ENCODE measurements around the gene TRAP1. TPM values are rescaled to one million over a fixed set of nuclear protein-coding genes. Genes with fewer than 3 reads are reported as not detected.
"Not testable (repeated sequence)": the region's sequence is repeated elsewhere in the genome, so short reads cannot be mapped to it uniquely, and the experiment has no call there.

The TRAP1 gene
- total RNA-seq, 1 experiment from 2014 or later: 416 TPM

DNA sequence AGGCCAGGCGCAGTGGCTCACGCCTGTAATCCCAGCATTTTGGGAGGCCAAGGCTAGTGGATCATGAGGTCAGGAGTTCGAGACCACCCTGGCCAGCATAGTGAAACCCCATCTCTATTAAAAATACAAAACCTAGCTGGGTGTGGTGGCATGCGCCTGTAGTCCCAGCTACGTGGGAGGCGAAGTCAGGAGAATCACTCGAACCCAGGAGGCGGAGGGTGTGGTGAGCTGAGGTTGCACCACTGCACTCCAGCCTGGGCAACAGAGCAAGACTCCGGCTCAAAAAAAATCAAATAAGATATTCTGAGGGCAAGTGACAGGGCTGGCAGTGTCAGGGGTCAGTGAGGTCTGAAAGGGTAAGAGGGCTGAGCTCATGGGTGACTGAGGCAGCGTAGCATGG lies 2.9 kb downstream of the TRAP1 start:
- CTCF ChIA-PET: not testable (repeated sequence)

DNA sequence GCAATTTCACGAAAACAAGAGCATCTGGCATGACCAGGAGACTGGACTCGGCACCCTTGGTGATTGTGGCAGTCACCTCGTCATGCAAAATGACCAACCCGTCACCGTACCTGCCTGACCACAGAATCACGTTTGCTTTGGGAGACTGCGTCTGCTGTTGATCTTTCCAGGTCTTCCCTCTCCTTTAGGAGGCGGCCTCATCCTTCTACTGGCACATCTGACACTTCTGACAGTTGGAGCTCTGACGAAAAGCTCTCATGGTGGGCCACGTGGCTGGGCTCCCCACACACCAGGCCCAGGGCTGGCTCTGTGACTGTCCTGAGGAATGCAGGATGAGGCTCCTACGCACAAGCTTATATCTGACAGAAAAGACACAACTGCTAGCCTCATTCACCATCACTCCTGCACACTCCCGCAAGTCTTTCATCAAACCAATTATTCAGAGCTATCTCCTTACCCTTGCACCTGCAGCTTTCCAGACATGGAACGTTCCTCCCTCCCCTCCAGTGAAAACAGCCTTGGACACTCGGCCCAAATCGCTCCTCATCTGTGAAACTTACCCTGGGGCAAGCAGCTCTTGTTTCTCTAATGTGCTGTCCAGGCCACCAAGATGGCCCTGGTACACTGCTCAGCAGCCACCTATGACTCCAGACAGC lies 3.6 kb downstream of the TRAP1 start:
- Histone ChIP-seq H3K27me3 (ENCODE audit: insufficient read depth, low read length) (no peaks in the 10 kb centered on the region), H3K27ac (ENCODE audit: low read depth, low read length) (no peak overlapping the region), H3K36me3 (ENCODE audit: control insufficient read depth in 1 of 2, insufficient read depth in 2 of 2, low read length in 2 of 2) (peaks cover 3 to 18% of the 10 kb centered on the region in 2 experiments; a peak in 1 of 4 replicates), H3K9me2 (ENCODE audit: insufficient read depth) (no peaks in the 10 kb centered on the region), H3K9me3 (ENCODE audit: control insufficient read depth in 1 of 2, insufficient read depth in 1 of 2, low read depth in 1 of 2, low read length in 2 of 2) (no peaks in the 10 kb centered on the region), H3K79me2 (ENCODE audit: insufficient read depth, low read length) (peaks cover 87% of the 10 kb centered on the region), H3K4me1 (ENCODE audit: control insufficient read depth in 1 of 2, insufficient read depth in 2 of 2, low read length in 2 of 2) (peaks cover 7 to 19% of the 10 kb centered on the region in 2 experiments), H3K4me2 (ENCODE audit: low read length) (no peak overlapping the region), H4K20me1 (ENCODE audit: insufficient read depth) (peaks cover 13% of the 10 kb centered on the region; the same call in 1 of the 2 replicates), H2AFZ (ENCODE audit: low read depth, low read length, poor library complexity, severe bottlenecking) (no peak overlapping the region), H3K4me3 (replicated peaks in 1 of 2; ENCODE audit: low read depth in 1 of 2, low read length in 2 of 2) (no peak overlapping the region), H3K9ac (ENCODE audit: low read length) (no peak overlapping the region)
- ChIA-PET POLR2A (no interaction called here), CTCF (no interaction called here), RAD21 (ENCODE audit: low non-redundant PET in 1 of 2, low total read pairs in 2 of 2, uncharacterized antibody in 2 of 2, unreplicated experiment in 2 of 2) (no interaction called here)
- no peak for TF ChIP-seq ZFX (IDR thresholded peaks at IDR 0.05)
- intact Hi-C loops (cut with micrococcal nuclease): no loop called here
- no TSS peak for BruUV-seq (replicated peaks)
- ATAC-seq (no peak), DNase-seq (ENCODE audit: low read depth, low spot score) (no peak)

More for the DNA sequence above, 2.9 kb downstream of the TRAP1 start:
- BruUV-seq (replicated peaks); H3K9me3 ChIP-seq (ENCODE audit: control insufficient read depth in 1 of 2, insufficient read depth in 1 of 2, low read depth in 1 of 2, low read length in 2 of 2); RAD21 ChIA-PET (ENCODE audit: low non-redundant PET in 1 of 2, low total read pairs in 2 of 2, uncharacterized antibody in 2 of 2, unreplicated experiment in 2 of 2); intact Hi-C loops (cut with micrococcal nuclease); H3K4me3 ChIP-seq (replicated peaks in 1 of 2; ENCODE audit: low read depth in 1 of 2, low read length in 2 of 2); POLR2A ChIA-PET; DNase-seq (ENCODE audit: low read depth, low spot score); H3K9me2 ChIP-seq (ENCODE audit: insufficient read depth); H3K27me3 ChIP-seq (ENCODE audit: insufficient read depth, low read length); ATAC-seq; H3K9ac ChIP-seq (ENCODE audit: low read length); H3K4me2 ChIP-seq (ENCODE audit: low read length); H2AFZ ChIP-seq (ENCODE audit: low read depth, low read length, poor library complexity, severe bottlenecking); H3K27ac ChIP-seq (ENCODE audit: low read depth, low read length): not testable (repeated sequence)
- peaks cover 80% of the 10 kb centered on the region for H3K79me2 ChIP-seq (ENCODE audit: insufficient read depth, low read length)
- H3K36me3 ChIP-seq (ENCODE audit: control insufficient read depth in 1 of 2, insufficient read depth in 2 of 2, low read length in 2 of 2): peaks cover 3 to 18% of the 10 kb centered on the region in 2 experiments; a peak in 1 of 4 replicates
- peaks cover 13% of the 10 kb centered on the region; the same call in 1 of the 2 replicates for H4K20me1 ChIP-seq (ENCODE audit: insufficient read depth)
- peaks cover 7 to 19% of the 10 kb centered on the region in 2 experiments for H3K4me1 ChIP-seq (ENCODE audit: control insufficient read depth in 1 of 2, insufficient read depth in 2 of 2, low read length in 2 of 2)
